HG03432 (cell line): Measurements from ENCODE around the gene F2RL1.
"Not testable (repeated sequence)": the region's sequence is repeated elsewhere in the genome, so short reads cannot be mapped to it uniquely, and the experiment has no call there.

Experiments used
- ATAC-seq: cut with Tn5 transposase; IDR thresholded peaks from one replicate; pipeline ENCODE4 v1.9.1; 2021; ENCODE audit warnings: mild to moderate bottlenecking, moderate library complexity; ENCODE audit not compliant: unreplicated experiment

The F2RL1 gene

DNA sequence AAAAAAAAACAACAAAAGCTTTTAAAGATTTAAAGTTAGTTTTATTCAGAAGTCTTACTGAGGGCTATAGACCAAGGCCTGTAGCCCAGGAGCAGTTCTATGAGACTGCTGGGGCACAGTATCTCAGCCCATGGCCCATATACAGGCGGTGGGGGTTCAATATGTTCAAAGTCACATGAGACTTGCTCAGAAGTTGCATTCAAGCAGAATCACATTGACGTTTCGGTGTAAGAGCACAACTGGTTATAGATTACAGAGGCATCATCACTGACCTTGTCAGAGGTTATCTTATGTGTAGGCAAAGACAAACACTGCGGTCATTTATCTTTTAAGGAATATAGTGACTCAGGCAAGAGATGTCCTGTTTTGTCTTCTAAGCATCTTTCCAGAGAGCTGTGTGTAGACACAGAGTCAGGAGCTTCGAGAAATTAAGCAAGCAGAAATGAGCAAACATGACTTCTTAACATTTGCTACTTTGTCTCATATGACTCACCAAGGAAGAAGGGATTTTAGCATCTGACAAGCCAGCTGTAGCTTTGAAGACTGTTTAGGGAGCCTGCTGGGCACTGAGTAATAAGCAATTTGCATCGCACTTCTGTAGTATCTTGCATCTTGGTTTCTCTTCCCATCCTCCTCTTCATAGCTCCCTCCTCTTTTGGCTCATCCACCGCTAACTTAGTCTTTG lies 12.9 kb upstream of the F2RL1 start:
- no peak for ATAC-seq

DNA sequence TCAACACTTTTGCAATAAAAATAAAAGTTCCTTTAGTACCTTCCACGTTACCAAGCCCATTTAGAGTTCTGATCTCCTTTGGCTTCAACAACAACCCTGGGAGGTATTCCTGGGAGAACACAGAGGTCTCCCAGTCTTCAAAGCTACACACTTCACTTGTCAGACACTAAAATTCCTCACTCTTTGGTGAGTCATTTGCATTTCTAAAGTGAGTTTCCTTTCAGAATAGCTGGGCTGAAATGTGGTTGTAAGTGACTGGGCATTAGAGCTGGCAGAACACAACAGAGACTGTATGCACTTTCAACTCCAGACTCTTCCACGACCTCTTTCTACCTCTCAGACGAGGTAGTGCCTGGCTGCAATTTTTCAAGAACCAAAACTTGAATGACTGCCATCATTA lies 11.5 kb upstream of the F2RL1 start:
- no peak for ATAC-seq

DNA sequence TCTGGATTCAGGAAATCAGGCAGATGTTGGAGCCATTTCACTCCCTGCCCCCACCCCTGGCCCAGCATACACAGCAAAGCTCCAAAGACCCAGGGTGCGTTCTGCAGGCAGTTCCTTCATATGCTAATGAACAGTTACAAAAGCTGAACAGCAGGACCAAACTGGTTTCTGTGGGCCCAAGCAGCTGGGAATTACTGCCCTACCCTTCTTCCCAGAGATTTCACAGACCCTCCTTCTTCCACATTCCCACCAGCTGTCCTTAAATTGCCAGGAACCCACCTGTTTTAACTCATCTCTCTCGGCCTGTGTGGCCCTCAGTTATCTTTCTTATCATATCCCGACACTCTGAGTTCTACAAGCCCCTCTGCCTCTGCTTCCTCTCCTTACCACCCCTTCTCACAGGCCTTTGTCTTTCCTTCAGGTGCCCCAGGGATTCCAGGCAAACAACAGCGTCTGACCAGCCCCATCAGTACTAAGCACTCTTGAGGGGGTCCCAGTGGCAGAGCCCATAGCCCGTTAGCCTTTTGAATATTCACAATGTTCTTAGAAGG lies 10.6 kb upstream of the F2RL1 start:
- ATAC-seq, result no peak

DNA sequence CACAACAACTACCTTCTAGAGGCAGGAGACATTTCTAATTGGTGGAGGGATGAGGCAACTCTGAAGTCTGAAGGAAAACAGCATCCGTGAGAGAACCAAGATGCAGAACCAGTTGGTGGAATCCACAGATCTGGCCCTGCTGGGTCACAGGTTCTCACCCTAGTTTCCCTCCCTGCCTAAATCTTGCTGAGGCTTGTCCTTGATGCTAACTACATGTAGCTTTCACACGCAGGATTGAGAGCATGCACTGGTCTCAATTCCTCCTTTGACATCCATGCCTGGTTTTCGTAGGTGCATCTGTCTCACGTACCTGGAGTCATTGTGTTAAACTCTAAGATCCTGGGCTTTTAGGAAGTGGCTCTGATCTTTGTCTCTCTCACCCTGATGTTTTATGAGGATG lies 9.7 kb upstream of the F2RL1 start:
- ATAC-seq, result no peak

DNA sequence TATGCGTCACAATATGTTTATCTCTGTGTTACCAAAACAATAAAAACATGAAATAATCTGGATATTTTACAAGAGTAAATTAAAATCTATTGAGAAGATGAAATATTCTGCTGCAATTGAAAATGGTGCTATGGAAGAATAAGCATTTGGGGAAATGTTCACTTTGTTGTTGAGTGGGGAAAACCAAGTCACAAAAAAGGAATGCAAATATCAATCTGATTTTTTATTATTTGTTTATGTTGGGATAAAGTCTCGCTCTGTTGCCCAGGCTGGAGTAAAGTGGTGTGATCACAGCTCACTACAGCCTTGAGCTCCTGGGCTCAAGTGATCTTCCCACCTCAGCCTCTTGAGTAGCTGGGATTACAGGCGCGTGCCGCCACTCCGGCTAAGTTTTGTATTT lies 8.6 kb upstream of the F2RL1 start:
- ATAC-seq, result no peak

DNA sequence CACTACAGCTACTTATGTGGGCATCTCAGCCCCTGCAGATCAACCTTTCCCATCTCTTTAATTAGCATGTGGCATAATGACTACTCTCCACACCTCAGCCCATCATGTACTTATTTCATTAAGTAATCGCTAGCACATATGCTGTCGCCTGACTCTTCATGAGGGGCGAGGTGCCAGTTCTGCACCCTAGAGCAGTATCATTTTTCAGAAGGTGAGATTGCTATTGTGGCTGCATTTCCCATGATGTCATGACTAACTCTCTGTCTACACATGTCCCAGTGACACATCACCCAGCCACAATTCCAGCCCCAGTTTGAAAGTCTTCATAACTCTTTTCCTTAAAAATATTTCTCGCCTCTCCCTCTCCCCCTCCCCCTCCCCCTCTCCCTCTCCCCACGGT lies 7.6 kb upstream of the F2RL1 start:
- ATAC-seq, result no peak

DNA sequence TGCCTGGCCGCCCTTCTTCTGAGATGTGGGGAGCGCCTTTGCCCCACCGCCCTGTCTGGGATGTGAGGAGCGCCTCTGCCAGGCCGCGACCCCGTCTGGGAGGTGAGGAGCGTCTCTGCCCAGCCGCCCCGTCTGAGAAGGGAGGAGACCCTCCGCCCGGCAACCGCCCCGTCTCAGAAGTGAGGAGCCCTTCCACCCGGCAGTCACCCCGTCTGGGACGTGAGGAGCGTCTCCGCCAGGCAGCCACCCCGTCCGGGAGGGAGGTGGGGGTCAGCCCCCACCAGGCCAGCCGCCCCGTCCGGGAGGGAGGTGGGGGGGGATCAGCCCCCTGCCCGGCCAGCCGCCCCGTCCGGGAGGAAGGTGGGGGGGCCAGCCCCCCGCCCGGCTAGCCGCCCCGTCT lies 6.6 kb upstream of the F2RL1 start:
- not testable (repeated sequence) for ATAC-seq

DNA sequence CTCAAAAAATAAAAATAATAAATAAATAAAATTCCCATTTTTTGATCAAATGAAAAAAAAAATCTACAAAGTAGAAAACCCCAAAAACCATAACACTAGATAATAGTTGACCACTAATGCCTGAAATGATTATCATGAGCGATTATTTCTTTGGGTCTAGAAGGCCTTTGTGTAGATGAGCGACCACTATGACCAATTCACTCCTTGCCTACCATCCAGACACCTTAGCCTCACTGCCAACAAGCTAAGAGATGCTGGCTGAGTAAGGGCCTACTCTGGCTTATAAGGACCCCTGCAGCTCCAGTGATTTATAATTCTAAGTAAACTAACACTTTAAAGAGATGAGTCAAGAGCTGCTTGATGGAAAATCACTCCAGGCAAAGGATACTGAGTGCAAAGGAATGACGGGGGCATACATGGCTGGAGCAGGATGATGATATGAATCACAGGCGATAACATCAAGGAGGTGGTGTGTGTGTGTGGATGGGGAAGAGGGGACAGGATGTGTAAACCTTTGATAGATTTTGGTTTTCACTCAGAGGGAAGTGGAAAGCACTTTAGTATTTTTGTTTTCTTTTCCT lies 4.8 kb upstream of the F2RL1 start:
- no peak for ATAC-seq

DNA sequence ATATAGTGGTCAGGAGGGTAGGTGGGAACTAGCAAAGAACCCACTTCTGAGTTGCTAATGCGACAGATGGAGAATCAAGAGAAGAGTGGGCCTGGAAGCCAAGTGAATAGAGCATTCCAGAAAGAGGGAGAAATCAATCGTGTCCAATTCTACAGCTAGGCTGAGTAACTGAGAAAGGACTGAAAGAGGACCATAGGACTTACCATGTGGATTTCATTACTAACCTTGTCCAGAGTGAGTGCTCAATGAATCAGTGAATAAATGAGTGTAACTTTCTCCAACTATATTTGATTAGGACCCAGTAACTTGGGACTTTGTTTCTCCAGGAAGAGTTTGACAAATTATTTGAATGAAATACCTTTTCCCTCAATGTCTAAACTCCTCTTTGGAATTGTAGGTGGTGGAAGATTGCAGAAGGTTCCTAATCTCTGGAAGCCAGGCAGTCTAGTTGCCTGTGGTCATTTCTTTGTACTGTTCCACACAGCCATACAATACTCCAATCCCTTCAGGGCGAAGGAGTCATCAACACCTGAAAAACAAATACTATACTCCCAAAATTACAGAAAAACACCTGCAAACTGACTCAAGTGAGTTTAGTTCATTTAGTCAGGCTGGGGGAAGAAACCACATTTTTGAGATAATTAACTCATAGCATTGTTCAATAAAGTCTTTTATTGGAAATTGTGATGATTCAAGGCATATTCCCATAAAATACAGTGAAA lies 2.6 kb upstream of the F2RL1 start:
- no peak for ATAC-seq

DNA sequence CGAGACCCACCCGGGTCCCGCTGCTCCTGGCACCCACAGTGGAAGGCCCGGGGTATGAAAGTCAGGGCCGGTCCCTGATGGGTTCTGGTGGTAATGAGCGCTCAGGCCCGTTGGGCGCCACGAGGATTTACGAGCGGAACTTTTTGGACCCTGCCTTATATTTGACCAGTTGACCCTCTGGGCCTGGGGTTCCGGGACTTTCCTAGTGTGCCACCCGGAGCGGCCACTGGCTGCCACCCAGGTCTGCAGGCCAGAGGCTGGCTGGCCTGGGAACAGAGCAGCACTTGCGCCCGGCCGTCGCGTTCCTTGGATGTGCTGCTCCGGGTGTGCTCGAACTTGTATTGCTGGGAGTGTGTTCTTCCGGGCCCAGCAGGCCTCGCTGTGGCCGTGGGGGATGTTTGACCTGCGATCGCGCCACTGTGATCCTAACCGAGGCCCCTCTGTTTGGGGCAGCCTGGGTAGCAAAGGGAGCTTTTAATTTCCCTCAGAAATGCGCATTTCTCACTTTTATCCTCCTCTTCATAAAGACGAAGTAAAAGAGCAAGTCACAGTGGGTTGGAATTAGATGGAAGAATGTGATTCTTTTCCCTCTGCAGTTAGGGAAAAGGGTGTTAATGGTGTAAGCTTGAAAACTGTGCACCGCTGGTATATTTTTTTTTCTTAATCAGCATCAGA lies 1.2 kb downstream of the F2RL1 start:
- ATAC-seq, result no peak

DNA sequence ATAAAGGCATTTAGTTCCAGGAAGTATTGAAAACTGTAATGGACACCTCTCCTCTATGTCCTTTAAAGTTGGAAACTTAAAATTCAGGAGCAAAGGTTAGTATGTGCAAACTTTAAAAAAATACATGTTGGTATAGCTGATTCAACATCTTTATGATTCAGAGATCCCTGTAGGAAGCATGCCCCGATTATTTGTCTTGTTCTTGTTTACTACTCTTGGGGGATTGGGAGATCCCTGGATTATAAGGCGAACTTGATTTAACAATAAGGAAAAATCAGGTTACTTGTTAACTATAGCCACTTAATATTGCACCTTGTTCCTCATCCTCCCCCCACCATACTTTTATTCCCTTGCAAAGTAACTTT lies 1.7 kb downstream of the F2RL1 start:
- ATAC-seq, result no peak

DNA sequence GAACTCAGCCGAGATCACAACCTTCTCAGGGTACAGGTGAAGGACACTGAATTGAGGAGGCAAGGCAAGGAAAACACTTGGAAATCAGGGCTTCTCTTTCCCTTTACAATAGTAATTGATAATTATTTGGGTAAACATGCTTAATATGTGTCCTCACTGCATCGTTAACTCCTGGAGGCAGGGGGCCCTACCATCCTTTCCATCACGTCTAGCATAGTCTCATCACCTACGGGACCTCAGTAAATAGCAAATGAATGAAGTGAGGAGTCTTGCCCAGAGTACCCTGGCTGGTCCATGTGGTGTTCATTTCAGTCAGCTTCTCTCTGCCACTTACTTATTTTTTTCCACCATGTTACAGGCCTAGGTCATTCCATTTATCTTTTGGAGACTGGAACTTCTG lies 2.3 kb downstream of the F2RL1 start:
- ATAC-seq, result no peak

DNA sequence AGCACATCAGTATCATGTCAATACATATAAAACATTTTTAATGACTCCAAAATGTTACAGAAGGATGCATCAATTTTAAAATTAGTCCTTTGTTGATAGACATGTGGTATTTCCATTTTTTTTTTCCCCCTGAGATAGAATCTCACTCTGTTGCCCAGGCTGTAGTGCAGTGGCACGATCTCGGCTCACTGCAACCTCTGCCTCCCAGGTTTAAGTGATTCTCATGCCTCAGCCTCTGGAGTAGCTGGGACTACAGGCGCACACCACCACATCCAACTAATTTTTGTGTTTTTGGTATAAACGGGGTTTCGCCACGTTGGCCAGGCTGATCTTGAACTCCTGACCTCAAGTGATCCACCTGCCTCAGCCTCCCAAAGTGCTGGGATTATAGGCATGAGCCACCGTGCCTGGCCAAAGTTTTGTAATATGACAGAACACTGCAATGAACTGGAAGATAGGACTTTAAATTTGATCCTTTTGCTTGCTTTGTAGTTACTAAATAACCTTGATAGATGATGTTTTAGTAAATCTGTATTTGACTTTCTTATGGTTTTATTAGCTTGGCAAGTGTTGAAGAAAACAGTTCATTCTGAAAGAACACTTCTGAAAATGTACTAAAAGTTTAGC lies 3.4 kb downstream of the F2RL1 start:
- not testable (repeated sequence) for ATAC-seq

DNA sequence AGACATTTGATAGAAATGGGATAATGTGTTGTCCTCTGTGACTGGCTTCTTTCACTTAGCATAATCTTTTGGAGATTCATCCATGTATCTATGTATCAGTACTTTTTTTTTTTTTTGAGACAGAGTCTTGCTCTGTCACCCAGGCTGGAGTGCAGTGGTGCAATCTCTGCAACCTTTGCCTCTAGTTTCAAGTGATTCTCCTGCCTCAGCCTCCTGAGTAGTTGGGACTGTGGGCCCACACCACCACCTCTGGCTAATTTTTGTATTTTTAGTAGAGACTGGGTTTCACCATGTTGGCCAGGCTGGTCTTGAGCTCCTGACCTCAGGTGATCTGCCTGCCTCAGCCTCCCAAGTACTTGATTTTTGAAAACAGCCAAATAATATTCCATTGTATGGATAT lies 7.6 kb downstream of the F2RL1 start:
- ATAC-seq, result not testable (repeated sequence)

DNA sequence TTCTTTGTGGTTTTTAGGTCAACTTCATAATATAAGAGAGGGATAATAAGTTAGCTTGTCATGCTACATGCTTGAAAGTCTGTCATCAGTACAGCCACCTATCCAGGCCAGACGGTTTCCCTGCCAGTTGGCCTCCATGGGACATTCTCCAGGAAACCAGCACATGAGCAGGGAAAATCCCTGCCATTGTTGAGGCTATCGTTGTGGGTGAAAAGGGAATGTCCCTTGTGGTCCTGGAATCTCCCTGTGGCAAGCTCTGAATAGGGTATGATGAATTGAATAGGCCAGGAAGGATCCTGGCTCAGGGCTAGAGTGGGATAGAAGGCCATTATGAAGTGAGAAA lies 12.3 kb downstream of the F2RL1 start:
- no peak for ATAC-seq

DNA sequence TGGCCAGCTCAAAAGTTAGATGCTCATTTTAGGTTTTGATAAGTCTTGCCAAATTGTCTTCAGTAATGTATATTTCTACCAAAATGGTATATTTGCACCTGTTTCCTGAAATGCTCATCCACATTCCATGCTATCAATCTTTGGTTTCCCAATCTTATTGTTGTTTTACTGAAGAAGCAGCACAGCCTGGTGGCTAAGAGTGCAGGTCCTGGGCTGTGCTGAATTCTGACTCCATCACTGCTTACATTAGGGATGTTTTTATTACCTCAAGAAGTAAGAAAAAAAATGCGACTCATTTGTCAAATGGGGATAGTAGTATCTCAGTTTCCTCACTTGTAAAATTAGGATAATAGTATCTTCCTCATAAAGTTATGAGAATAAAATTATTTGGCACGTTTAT lies 17.4 kb downstream of the F2RL1 start:
- no peak for ATAC-seq

DNA sequence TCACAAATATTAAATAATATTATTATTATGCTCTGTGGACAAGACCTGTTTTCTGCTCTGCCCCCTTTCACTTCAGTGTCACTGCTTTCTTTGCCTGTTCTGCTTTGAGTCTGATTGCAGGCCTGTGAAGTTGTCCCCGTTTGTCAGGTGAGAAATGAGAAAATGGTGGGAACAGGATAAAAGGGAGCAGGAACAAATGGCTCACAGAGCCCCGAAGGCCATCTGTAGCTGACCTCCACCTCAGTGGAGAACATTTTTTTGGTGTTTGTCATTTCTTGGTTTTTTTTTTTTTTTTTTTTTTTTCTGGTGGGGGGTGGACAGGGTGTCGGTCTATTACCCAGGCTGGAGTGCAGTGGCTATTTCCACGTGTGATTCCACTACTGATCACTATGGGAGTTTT lies 17.8 kb downstream of the F2RL1 start:
- no peak for ATAC-seq

DNA sequence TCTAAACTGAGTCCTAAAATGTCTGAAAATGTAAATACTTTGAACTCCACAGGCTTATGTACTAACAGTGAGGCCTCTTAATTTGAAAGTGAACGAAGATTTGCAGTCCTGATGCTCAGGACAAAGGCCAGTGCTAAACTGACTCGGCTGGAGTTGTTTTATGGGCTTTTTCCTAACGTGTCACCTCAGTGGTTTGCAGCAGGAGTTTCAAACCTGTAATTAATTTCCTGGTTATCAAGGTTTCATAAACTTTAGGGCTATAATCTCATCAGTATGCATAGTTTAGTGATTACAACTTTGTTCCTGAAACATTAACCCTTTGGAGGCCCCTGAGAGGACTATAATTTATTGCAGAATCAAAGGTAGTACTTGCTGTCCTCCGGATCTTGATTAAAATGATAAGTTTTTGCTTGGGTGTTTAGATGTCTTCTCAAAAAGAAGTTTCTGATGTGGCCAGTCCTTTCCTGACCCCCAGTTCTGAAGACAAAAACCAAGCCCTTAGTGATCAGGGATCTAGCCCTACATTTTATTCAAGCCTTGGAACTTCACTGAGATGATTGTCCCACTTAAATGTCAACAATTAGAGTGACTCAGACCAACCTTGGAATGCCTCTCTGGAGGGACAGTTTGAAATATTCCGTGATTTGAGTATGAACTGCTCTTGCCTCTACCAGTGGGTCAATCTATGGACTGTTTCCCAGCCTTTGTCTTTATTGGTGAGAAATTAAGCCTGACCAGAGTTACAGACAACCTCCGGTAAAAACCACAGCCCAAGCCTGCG lies 19.8 kb downstream of the F2RL1 start:
- no peak for ATAC-seq

DNA sequence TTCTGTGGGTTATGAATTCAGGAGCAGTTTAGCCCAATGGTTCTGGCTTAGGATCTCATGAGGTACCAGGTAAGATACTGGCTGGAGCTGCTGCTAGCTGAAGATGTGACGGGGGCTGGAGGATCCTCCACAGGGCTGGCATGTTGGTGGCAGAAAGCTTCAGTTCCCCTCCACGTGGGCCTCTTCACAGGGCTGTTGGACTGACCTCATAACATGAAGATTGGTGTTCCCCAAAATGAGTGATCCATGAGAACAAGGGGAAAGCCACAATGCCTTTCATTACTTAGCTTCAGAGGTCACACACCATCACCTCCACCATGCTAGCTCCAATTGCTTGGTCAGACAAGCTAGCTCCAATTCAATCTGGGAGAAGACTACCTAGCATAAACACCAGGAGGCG lies 22.5 kb downstream of the F2RL1 start:
- ATAC-seq, result no peak

DNA sequence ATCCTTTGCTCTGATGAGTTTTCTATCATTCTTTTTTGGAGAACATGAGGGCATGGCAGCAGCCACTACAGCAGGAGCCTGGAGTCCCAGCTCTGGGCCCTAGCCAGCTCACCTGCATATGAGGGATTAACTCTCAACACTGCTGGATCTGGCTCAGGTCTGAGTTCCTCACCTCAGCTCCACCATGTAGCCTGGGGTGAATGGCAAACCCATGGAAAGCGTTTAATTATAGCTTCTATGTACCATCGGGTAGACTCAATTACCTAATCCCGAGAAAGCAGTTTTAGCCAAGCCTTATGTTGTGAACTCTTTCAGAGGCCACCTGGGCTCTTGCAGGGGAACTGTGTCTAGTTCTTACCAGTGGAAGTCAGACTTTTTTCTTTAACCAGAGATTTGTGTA lies 27.1 kb downstream of the F2RL1 start:
- ATAC-seq, result no peak
